HEK293T (cell line): ENCODE measurements around the gene MRPL18.

ENCODE experiments used
- BHLHE40 ChIP-seq: fragments of 450-650 bp; IDR thresholded peaks from 2 replicates; pipeline ENCODE4 v1.6.1; 2016; ENCODE audit warnings: mild to moderate bottlenecking, moderate library complexity, borderline replicate concordance
- FOXA1 ChIP-seq: fragments of 450-650 bp; IDR thresholded peaks from 2 replicates; pipeline ENCODE4 v1.6.1; 2016; ENCODE audit warnings: mild to moderate bottlenecking
- FOXK2 ChIP-seq: fragments of 450-650 bp; IDR thresholded peaks from 2 replicates; pipeline ENCODE4 v1.6.1; 2016; ENCODE audit warnings: mild to moderate bottlenecking
- HDGF ChIP-seq: fragments of 450-650 bp; IDR thresholded peaks from 2 replicates; pipeline ENCODE4 v1.6.1; 2017; ENCODE audit warnings: antibody characterized with exemption, borderline replicate concordance
- NFRKB ChIP-seq: fragments of 450-650 bp; IDR thresholded peaks from 2 replicates; pipeline ENCODE4 v1.6.1; 2016; ENCODE audit warnings: mild to moderate bottlenecking, moderate library complexity
- SP1 ChIP-seq: fragments of 450-650 bp; IDR thresholded peaks from 2 replicates; pipeline ENCODE4 v1.6.1; 2017
- SUZ12 ChIP-seq: fragments of 450-650 bp; IDR thresholded peaks from 2 replicates; pipeline ENCODE4 v1.6.1; 2016; ENCODE audit warnings: mild to moderate bottlenecking
- TARDBP ChIP-seq: fragments of 450-650 bp; IDR thresholded peaks from 2 replicates; pipeline ENCODE4 v1.6.1; 2016
- ZNF384 ChIP-seq: fragments of 450-650 bp; IDR thresholded peaks from 2 replicates; pipeline ENCODE4 v1.6.1; 2016
- TF ChIP-seq, protein P1 (sequence below): fragments of 450-650 bp; IDR thresholded peaks from 2 replicates; pipeline ENCODE4 v1.6.1; 2016

DNA sequence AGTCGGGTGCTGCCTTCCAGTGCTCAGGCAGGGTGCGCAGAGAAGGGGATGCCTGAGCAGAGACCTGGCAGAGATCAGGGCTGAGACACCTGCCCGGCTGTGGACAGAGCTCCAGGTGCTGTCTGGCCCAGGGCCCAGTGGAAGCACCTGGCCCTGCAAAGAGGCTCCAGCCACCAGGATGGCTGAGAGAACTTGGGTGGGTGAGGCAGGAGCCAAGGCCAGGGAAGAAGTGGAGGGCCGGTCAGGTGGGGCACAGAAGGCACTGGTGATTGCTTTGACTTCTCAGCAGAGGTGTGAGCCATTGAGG is 41.1 kb downstream of the MRPL18 start:
- TF ChIP-seq SP1 (no peak), FOXA1 (no peak), FOXK2 (no peak), SUZ12 (no peak), ZNF384 (no peak), TARDBP (no peak), NFRKB (no peak), HDGF (no peak), BHLHE40 (no peak)
- TF ChIP-seq, protein P1, sequence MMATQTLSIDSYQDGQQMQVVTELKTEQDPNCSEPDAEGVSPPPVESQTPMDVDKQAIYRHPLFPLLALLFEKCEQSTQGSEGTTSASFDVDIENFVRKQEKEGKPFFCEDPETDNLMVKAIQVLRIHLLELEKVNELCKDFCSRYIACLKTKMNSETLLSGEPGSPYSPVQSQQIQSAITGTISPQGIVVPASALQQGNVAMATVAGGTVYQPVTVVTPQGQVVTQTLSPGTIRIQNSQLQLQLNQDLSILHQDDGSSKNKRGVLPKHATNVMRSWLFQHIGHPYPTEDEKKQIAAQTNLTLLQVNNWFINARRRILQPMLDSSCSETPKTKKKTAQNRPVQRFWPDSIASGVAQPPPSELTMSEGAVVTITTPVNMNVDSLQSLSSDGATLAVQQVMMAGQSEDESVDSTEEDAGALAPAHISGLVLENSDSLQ, result no peak
